DND-41 (cell line): ENCODE results near the gene COA6.

Source experiments
- EZH2 ChIP-seq: IDR thresholded peaks from 3 replicates; pipeline ENCODE4 v1.6.1; 2012; ENCODE audit warnings: borderline replicate concordance, low read depth, mild to moderate bottlenecking, moderate library complexity, low read length, inconsistent platforms; ENCODE audit not compliant: severe bottlenecking
- TF ChIP-seq, protein P1 (sequence below): IDR thresholded peaks from 2 replicates; pipeline ENCODE4 v1.5.1; 2012; ENCODE audit warnings: borderline replicate concordance, low read length, moderate library complexity, mild to moderate bottlenecking; ENCODE audit not compliant: poor library complexity, severe bottlenecking; ENCODE audit errors: extremely low read depth

DNA sequence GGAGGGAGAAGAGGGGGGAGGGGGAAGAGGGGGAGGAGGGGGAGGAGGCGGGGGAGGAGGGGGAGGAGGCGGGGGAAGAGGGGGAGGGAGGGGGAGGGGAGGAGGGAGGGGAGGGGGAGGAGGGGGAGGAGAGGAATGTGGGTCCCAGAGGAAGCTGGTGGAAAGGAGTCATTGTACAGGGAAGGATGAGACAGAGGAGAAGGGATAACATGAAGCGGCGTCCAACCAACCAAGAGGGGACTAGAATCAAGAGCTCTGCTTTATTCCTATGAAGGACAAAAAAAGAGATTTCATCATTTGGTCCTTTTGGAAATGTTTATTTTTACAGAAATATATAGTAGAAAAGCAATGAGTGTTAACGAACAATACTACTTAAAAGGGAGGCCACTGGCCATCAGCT lies 24.5 kb downstream of the COA6 start:
- TF ChIP-seq, protein P1, sequence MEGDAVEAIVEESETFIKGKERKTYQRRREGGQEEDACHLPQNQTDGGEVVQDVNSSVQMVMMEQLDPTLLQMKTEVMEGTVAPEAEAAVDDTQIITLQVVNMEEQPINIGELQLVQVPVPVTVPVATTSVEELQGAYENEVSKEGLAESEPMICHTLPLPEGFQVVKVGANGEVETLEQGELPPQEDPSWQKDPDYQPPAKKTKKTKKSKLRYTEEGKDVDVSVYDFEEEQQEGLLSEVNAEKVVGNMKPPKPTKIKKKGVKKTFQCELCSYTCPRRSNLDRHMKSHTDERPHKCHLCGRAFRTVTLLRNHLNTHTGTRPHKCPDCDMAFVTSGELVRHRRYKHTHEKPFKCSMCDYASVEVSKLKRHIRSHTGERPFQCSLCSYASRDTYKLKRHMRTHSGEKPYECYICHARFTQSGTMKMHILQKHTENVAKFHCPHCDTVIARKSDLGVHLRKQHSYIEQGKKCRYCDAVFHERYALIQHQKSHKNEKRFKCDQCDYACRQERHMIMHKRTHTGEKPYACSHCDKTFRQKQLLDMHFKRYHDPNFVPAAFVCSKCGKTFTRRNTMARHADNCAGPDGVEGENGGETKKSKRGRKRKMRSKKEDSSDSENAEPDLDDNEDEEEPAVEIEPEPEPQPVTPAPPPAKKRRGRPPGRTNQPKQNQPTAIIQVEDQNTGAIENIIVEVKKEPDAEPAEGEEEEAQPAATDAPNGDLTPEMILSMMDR, result no peak
- TF ChIP-seq EZH2, result no peak
